Cardiac fibroblast (primary cell): Measurements from ENCODE around the gene PLOD2.
"Not testable (repeated sequence)": the region's sequence is repeated elsewhere in the genome, so short reads cannot be mapped to it uniquely, and the experiment has no call there.

ENCODE experiments used
- DNase-seq, 2 donors: peaks; one replicate each; pipeline versions ENCODE4 v3.0.0 to v3.0.0-alpha.2; 2010; ENCODE audit warnings: low read depth in 2 of 2
- H3K4me3 ChIP-seq, 2 donors: replicated peaks in 1 of 2; 1 replicate in 1 of 2; 2 replicates in 1 of 2; pipeline ENCODE4 v1.5.1; 2011; ENCODE audit warnings: low read depth in 2 of 2, low read length in 2 of 2, mild to moderate bottlenecking in 2 of 2, moderate library complexity in 1 of 2
- CTCF ChIP-seq: IDR thresholded peaks from one replicate; pipeline ENCODE4 v1.5.1; 2011; ENCODE audit warnings: low read depth, mild to moderate bottlenecking, low read length, inconsistent platforms

Gene PLOD2

GRCh38 chr3:146128179-146128578, 32.8 kb downstream of the PLOD2 start:
- no peak overlapping the region for H3K4me3 ChIP-seq
- no peak for DNase-seq
- TF ChIP-seq CTCF, result no peak

- peak; percentile 95 to 98 for DNase-seq
Measured at GRCh38 chr3:146125951-146126350, 35.0 kb downstream of the PLOD2 start.

GRCh38 chr3:146124126-146124801, 36.7 kb downstream of the PLOD2 start:
- H3K4me3 ChIP-seq, result no peak overlapping the region
- DNase-seq, result peak in 1 of 2 donors; percentile 61
- no peak for TF ChIP-seq CTCF

More at GRCh38 chr3:146125951-146126350, 35.0 kb downstream of the PLOD2 start:
- no peak overlapping the region for H3K4me3 ChIP-seq
- TF ChIP-seq CTCF, result no peak

- no peak overlapping the region for H3K4me3 ChIP-seq
- peak; percentile 60 to 91 for DNase-seq
- TF ChIP-seq CTCF, result no peak
Measured at GRCh38 chr3:146117406-146118285, 43.3 kb downstream of the PLOD2 start.

GRCh38 chr3:146115619-146116018, 45.4 kb downstream of the PLOD2 start:
- no peak overlapping the region for H3K4me3 ChIP-seq
- TF ChIP-seq CTCF, result no peak
- no peak for DNase-seq

- not testable (repeated sequence) for H3K4me3 ChIP-seq, DNase-seq
Measured at GRCh38 chr3:146113804-146114203, 47.2 kb downstream of the PLOD2 start.

GRCh38 chr3:146111337-146111736, 49.6 kb downstream of the PLOD2 start:
- no peak for TF ChIP-seq CTCF
- H3K4me3 ChIP-seq, result no peak overlapping the region
- DNase-seq, result no peak
